ENCODE results near the gene CENPP.

The CENPP gene

DNA sequence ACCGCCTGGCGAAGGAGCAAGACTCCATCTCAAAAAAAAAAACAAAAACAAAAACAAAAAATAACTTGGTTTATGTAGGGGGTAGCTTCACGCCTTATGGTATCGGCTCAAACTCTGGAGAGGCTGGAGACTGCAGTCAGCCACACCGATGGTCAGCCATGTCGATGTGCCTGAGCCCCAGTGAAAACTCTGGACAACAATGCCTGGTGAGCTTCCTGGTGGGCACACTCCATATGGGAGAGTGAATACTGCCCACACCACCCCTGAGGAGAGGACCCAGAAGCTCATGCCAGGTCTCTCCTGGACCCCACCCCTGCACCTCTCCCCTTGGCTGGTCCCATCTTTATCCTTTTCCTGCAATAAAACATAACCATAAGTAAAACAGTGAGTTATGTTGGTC, 324.5 kb downstream of the CENPP start:
- TF ChIP-seq, protein P1, sequence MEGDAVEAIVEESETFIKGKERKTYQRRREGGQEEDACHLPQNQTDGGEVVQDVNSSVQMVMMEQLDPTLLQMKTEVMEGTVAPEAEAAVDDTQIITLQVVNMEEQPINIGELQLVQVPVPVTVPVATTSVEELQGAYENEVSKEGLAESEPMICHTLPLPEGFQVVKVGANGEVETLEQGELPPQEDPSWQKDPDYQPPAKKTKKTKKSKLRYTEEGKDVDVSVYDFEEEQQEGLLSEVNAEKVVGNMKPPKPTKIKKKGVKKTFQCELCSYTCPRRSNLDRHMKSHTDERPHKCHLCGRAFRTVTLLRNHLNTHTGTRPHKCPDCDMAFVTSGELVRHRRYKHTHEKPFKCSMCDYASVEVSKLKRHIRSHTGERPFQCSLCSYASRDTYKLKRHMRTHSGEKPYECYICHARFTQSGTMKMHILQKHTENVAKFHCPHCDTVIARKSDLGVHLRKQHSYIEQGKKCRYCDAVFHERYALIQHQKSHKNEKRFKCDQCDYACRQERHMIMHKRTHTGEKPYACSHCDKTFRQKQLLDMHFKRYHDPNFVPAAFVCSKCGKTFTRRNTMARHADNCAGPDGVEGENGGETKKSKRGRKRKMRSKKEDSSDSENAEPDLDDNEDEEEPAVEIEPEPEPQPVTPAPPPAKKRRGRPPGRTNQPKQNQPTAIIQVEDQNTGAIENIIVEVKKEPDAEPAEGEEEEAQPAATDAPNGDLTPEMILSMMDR (conservative IDR thresholded peaks at IDR 0.05; ENCODE audit: low read depth, low read length), result no peak
- H3K4me3 ChIP-seq (ENCODE audit: low read length), result no peak overlapping the region
- DNase-seq (ENCODE audit: low read depth), result no peak

DNA sequence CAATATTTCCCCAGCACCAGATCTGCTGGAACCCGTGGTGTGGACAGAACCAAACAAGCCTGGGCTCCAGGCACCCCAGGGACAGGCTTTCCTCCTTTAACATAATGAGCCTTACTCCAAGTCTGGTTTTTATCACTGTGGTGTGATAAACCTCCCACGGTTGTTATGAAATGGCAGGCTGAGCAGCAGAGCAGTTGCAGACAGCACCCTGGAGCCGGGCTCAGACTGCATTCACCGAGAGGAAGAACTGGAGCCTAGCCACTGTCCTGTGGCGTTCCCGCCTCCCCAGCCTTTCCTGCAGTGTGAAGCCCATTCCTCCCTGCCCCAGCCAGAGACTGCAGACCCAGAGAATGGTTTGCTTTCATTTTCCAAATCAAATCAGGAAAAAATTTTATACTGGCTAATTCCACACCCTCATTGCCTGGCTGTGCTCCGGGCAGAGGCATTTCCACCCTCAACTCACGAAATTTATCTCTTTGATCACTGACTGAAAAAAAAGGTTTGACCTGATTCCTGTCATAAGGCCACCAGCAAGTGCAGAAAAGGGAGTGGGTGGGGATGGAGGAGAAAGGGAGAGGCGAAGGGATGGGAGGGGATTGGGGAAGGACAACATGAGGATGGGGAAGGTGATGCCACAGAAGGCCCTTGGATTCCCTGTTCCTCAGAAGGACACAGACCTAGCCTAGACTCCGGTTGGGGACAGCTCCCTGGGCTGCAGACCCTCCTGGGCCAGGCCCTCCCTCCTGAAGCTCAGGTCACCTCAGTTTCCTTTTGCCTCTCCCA, 325.3 kb downstream of the CENPP start:
- no peak for DNase-seq (ENCODE audit: low read depth)
- TF ChIP-seq, protein P1 (conservative IDR thresholded peaks at IDR 0.05; ENCODE audit: low read depth, low read length), result no peak
- H3K4me3 ChIP-seq (ENCODE audit: low read length), result no peak overlapping the region

DNA sequence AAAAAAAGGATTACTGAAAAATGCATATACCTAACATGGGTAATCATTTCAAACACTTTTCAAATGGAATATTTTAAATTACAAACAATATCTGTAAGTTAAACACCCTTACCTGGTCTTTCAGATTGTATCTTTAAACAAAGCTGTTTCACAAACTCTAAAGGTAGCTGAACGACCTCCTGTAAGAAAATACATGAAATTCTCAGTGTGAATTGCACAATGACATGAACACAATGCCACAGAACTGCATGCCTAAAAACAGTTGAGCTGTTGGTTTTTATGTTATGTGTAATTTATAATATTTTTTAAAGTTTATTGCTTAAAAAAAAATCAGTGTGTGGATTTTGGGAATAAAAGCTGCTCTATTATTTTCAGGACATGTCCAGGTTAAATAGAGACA, 326.7 kb downstream of the CENPP start:
- DNase-seq (ENCODE audit: low read depth), result no peak
- TF ChIP-seq, protein P1 (conservative IDR thresholded peaks at IDR 0.05; ENCODE audit: low read depth, low read length), result no peak
- H3K4me3 ChIP-seq (ENCODE audit: low read length), result no peak overlapping the region

DNA sequence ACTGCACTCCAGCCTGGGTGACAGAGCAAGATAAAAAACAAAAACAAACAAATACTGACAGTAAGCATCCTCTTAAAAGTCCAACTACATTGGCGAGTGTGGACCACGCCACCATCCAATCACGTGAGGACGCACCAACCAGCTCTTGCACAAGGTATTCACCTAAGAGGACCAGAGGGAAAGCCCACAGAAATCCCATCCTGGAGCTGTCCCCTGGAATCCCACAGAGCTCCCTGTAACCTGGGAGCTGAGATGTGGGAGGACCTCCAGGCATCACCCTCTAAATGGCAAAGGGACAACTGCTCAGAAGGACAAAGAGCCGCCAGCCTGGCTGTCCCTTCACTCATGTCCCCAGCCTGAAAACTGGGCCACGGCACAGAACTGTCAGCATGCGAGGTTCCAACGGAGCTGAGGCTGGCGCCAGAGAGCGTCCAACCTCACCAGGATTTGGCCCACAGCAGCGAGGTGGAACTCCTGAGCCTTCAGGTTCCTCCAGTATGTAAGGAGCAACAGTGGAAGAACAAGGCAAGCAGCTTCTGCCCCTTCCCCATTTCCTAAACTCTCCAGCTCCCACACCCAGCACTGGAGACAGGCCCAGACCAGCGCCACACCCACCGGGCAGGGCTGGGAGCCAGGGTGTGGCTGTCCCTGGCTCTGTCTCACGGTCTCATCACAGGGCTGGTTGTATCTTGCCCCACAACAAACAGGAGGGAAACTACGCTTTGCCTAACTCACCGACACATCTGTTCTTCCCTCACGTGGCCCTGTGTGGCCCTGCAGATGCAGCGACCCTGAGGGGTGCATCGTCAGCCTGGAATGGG, 328.9 kb downstream of the CENPP start:
- TF ChIP-seq, protein P1 (conservative IDR thresholded peaks at IDR 0.05; ENCODE audit: low read depth, low read length), result no peak
- DNase-seq (ENCODE audit: low read depth), result no peak
- no peak overlapping the region for H3K4me3 ChIP-seq (ENCODE audit: low read length)

DNA sequence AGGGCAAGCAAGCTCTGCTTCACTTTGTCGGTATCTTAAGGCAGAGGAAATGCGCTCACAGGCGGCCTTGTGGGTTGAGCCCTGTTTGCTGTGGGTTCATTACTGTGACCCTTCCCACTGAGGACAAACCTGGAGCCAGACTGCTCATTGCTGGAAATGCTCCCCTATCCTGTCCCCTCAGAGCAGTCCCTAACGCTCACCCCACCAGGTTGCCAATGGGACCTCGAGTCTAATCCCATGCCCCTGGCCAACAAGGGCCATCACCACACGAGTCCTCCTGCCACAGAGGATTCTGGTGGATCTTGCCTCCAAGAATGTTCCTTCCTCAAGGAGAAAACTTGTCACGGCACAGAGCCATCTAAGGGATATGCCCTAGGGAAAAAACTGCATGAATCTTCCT, 329.6 kb downstream of the CENPP start:
- DNase-seq (ENCODE audit: low read depth), result no peak
- H3K4me3 ChIP-seq (ENCODE audit: low read length), result no peak overlapping the region
- TF ChIP-seq, protein P1 (conservative IDR thresholded peaks at IDR 0.05; ENCODE audit: low read depth, low read length), result no peak

DNA sequence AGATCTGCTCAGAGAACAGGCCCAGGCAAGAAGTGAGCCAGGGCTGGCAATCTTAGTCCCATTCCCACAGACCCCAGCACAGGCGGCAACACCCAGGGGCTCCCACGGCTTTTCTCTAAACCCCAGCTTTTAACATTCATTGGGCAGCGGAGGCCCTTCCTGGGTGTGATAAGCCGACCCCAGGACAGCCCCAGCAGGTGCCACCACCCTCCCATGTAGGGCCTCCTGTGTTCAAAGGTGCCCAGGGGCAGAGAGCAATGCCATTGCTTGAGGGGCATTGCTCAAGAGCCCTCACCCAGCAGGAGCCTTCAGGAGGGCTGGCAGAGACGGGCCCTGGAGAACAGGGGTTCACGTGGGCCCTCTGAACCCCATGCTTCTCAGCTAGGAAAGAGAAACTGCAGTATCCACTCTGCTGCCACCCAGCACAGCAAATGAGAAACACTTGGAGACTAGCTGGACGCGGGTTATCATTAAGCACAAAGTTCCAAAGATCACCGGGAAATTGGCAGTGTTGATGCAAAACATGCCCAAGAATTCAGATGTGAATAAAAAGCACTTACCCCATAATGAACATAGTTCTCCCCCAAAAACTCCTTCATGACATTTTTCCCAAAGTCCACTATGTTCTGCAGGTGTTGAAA, 330.3 kb downstream of the CENPP start:
- H3K4me3 ChIP-seq (ENCODE audit: low read length), result no peak overlapping the region
- TF ChIP-seq, protein P1 (conservative IDR thresholded peaks at IDR 0.05; ENCODE audit: low read depth, low read length), result no peak
- no peak for DNase-seq (ENCODE audit: low read depth)

Data from retinal pigment epithelial cell (primary cell).